IMR-90 (cell line): ENCODE measurements around the gene PLBD1. TPM values are rescaled to one million over a fixed set of nuclear protein-coding genes. Genes with fewer than 3 reads are reported as not detected.

Source experiments
- ATAC-seq: fragments of 200-7000 bp; cut with Tn5 transposase; 2 replicates; pipeline ENCODE4 v1.9.1; 2020; ENCODE audit warnings: low read depth, mild to moderate bottlenecking, moderate library complexity
- BruUV-seq: library from RNA; stranded (reverse); fragments of 400-500 nt; replicated peaks from 2 replicates; lab custom pipeline; 2021; lab: Mats Ljungman, UMichigan
- CTCF ChIA-PET: fragments of 300-600 bp; formaldehyde crosslinking; extraction: SDS; loops from one replicate; lab custom pipeline; 2021; ENCODE audit warnings: antibody characterized with exemption; lab: Yijun Ruan, JAX
- POLR2A ChIA-PET: fragments of 300-600 bp; sonication (Branson Sonifier 250); formaldehyde crosslinking; loops from one replicate; lab custom pipeline; 2022; ENCODE audit warnings: antibody characterized with exemption; ENCODE audit not compliant: unreplicated experiment; lab: Charles Lee
- DNase-seq: peaks from one replicate; pipeline ENCODE4 v3.0.0; 2013
- H2AFZ ChIP-seq: replicated peaks from 2 replicates; pipeline ENCODE3; 2013; ENCODE audit warnings: low read length, mild to moderate bottlenecking; ENCODE audit not compliant: poor library complexity
- H2AK5ac ChIP-seq: 2 replicates; pipeline ENCODE4 v1.6.1; 2013; ENCODE audit warnings: low read depth, low read length, inconsistent platforms
- H2AK9ac ChIP-seq: replicated peaks from 2 replicates; pipeline ENCODE3; 2013; ENCODE audit warnings: mild to moderate bottlenecking, low read depth, low read length, moderate library complexity; ENCODE audit not compliant: poor library complexity
- H2BK120ac ChIP-seq: 2 replicates; pipeline ENCODE4 v1.6.1; 2013; ENCODE audit warnings: low read depth, low read length, inconsistent platforms
- H2BK15ac ChIP-seq: 3 replicates; pipeline ENCODE4 v1.6.1; 2013; ENCODE audit warnings: low read depth, low read length, inconsistent platforms
- H2BK20ac ChIP-seq: 2 replicates; pipeline ENCODE4 v1.6.1; 2013; ENCODE audit warnings: low read depth, mild to moderate bottlenecking, inconsistent platforms, low read length, moderate library complexity
- H2BK5ac ChIP-seq: 2 replicates; pipeline ENCODE4 v1.6.1; 2013; ENCODE audit warnings: mild to moderate bottlenecking, low read depth, low read length, inconsistent platforms; ENCODE audit not compliant: poor library complexity, severe bottlenecking
- H3K14ac ChIP-seq: replicated peaks from 2 replicates; pipeline ENCODE4 v1.6.1; 2013; ENCODE audit warnings: low read depth, low read length, inconsistent platforms
- H3K18ac ChIP-seq: 2 replicates; pipeline ENCODE4 v1.6.1; 2013; ENCODE audit warnings: low read depth, low read length, control low read depth
- H3K23ac ChIP-seq: 2 replicates; pipeline ENCODE4 v1.6.1; 2013; ENCODE audit warnings: low read depth, low read length, inconsistent platforms
- H3K27ac ChIP-seq: 2 replicates; pipeline ENCODE4 v1.5.1; 2013; ENCODE audit warnings: mild to moderate bottlenecking, control low read depth, low read length; ENCODE audit not compliant: insufficient read depth
- H3K27me3 ChIP-seq: 2 replicates; pipeline ENCODE4 v1.6.1; 2013; ENCODE audit warnings: low read length; ENCODE audit not compliant: control insufficient read depth, insufficient read depth
- H3K36me3 ChIP-seq: 2 replicates; pipeline ENCODE4 v1.6.1; 2013; ENCODE audit warnings: low read length, mixed read lengths; ENCODE audit not compliant: control insufficient read depth, insufficient read depth
- H3K4ac ChIP-seq: 2 replicates; pipeline ENCODE4 v1.6.1; 2013; ENCODE audit warnings: low read depth, low read length, inconsistent platforms
- H3K4me1 ChIP-seq: 2 replicates; pipeline ENCODE4 v1.6.1; 2013; ENCODE audit warnings: low read length, mixed read lengths; ENCODE audit not compliant: control insufficient read depth, insufficient read depth
- H3K4me2 ChIP-seq: 2 replicates; pipeline ENCODE4 v1.6.1; 2013; ENCODE audit warnings: low read depth, mild to moderate bottlenecking, control low read depth, low read length, moderate library complexity
- H3K4me3 ChIP-seq: 2 replicates; pipeline ENCODE4 v1.5.1; 2013; ENCODE audit warnings: low read depth, mild to moderate bottlenecking, control low read depth, low read length, moderate library complexity; ENCODE audit not compliant: insufficient read depth
- H3K56ac ChIP-seq: 2 replicates; pipeline ENCODE4 v1.6.1; 2013; ENCODE audit warnings: low read length, inconsistent platforms; ENCODE audit not compliant: insufficient read depth; ENCODE audit errors: extremely low read depth
- H3K79me1 ChIP-seq, 2 experiments: 2 replicates each; pipeline ENCODE4 v1.6.1; 2013; ENCODE audit warnings: low read length in 2 of 2, inconsistent platforms in 1 of 2, low read depth in 1 of 2
- H3K9ac ChIP-seq: 2 replicates; pipeline ENCODE4 v1.6.1; 2013; ENCODE audit warnings: low read depth, low read length, control low read depth
- H3K9me1 ChIP-seq: 2 replicates; pipeline ENCODE4 v1.6.1; 2013; ENCODE audit warnings: low read length, inconsistent platforms; ENCODE audit not compliant: insufficient read depth
- H3K9me3 ChIP-seq: 2 replicates; pipeline ENCODE4 v1.6.1; 2013; ENCODE audit warnings: low read length; ENCODE audit not compliant: control insufficient read depth, insufficient read depth
- H4K20me1 ChIP-seq: 2 replicates; pipeline ENCODE4 v1.6.1; 2013; ENCODE audit warnings: low read length, inconsistent platforms; ENCODE audit not compliant: insufficient read depth
- H4K5ac ChIP-seq: 2 replicates; pipeline ENCODE4 v1.6.1; 2013; ENCODE audit warnings: mild to moderate bottlenecking, low read depth, low read length, control low read depth
- H4K8ac ChIP-seq, 2 experiments: 2 replicates each; pipeline ENCODE4 v1.6.1; 2013; ENCODE audit warnings: low read depth in 2 of 2, low read length in 2 of 2, control low read depth in 1 of 2, inconsistent platforms in 1 of 2
- H4K91ac ChIP-seq: 2 replicates; pipeline ENCODE4 v1.6.1; 2013; ENCODE audit warnings: low read depth, low read length, inconsistent platforms; ENCODE audit not compliant: insufficient read depth
- BHLHE40 ChIP-seq: fragments of 150-350 bp; IDR thresholded peaks from 2 replicates; pipeline ENCODE4 v1.6.1; 2016; ENCODE audit warnings: mild to moderate bottlenecking, low read depth, low read length
- CHD1 ChIP-seq: IDR thresholded peaks from 2 replicates; pipeline ENCODE4 v1.6.1; 2012; ENCODE audit warnings: low read depth, low read length, improper control_type of control experiment
- ELK1 ChIP-seq: fragments of 150-350 bp; IDR thresholded peaks from 2 replicates; pipeline ENCODE4 v1.6.1; 2016; ENCODE audit warnings: low read depth, mild to moderate bottlenecking, low read length, moderate library complexity, borderline replicate concordance
- FOS ChIP-seq: fragments of 150-350 bp; IDR thresholded peaks from 2 replicates; pipeline ENCODE4 v1.6.1; 2016; ENCODE audit warnings: low read depth, low read length
- MAFK ChIP-seq: IDR thresholded peaks from 2 replicates; pipeline ENCODE4 v1.6.1; 2012; ENCODE audit warnings: low read depth, low read length, improper control_type of control experiment
- MAZ ChIP-seq: IDR thresholded peaks from 2 replicates; pipeline ENCODE4 v1.6.1; 2012; ENCODE audit warnings: low read depth, mild to moderate bottlenecking, low read length, improper control_type of control experiment, moderate library complexity, borderline replicate concordance
- MXI1 ChIP-seq: IDR thresholded peaks from 2 replicates; pipeline ENCODE4 v1.6.1; 2012; ENCODE audit warnings: low read depth, mild to moderate bottlenecking, low read length, moderate library complexity, borderline replicate concordance
- POLR2A ChIP-seq: IDR thresholded peaks from 2 replicates; pipeline ENCODE4 v1.6.1; 2012; ENCODE audit warnings: mild to moderate bottlenecking, low read depth, low read length
- RFX5 ChIP-seq: IDR thresholded peaks from 2 replicates; pipeline ENCODE4 v1.8.0; 2012; ENCODE audit warnings: low read depth, mild to moderate bottlenecking, low read length, moderate library complexity
- SMC3 ChIP-seq: fragments of 150-350 bp; IDR thresholded peaks from 2 replicates; pipeline ENCODE4 v1.6.1; 2016; ENCODE audit warnings: low read depth, mild to moderate bottlenecking, antibody characterized with exemption, low read length, moderate library complexity
- USF2 ChIP-seq: fragments of 150-350 bp; IDR thresholded peaks from 2 replicates; pipeline ENCODE4 v1.6.1; 2017; ENCODE audit warnings: mild to moderate bottlenecking, antibody characterized with exemption, low read length, low read depth
- WGBS, 2 experiments: methylation state at CpG; one replicate each; pipeline versions ENCODE4 v1.1.5 to v1.1.7; 2013; ENCODE audit warnings: missing lambda C conversion rate in 2 of 2; ENCODE audit not compliant: insufficient read length in 1 of 2; ENCODE audit errors: extremely low coverage in 2 of 2; 5-methylcytosine and 5-hydroxymethylcytosine counted together
- dilution Hi-C: fragments of 300-500 bp; cut with HindIII; formaldehyde crosslinking; loops from one replicate; pipeline ENCODE4 v1.14.3; 2018; ENCODE audit warnings: low sequenced_read_pairs; ENCODE audit not compliant: unreplicated experiment
- in situ Hi-C: fragments of 300-500 bp; cut with MboI; formaldehyde crosslinking; loops from 3 replicates; pipeline ENCODE4 v1.14.3; 2019; ENCODE audit warnings: low sequenced_read_pairs, inconsistent platforms, mixed read lengths
- intact Hi-C: fragments of 100-400 bp; cut with micrococcal nuclease; formaldehyde crosslinking; loops from 2 replicates; pipeline ENCODE4 v1.10.0; 2022
- polyA plus RNA-seq, 3 experiments: library from polyadenylated mRNA; depleted of rRNA; stranded (reverse); fragments of >200 nt; gene quantifications; 2 replicates each; pipeline ENCODE4 v1.2.3, GENCODE V29; 2012; ENCODE audit warnings: low replicate concordance in 1 of 3
- total RNA-seq: library from RNA; depleted of rRNA; stranded (reverse); fragments of >200 nt; gene quantifications from 2 replicates; pipeline ENCODE4 v1.2.3, GENCODE V29; 2012

PLBD1 gene
- total and polyA plus RNA-seq, 2 of the 4 experiments (the other 2 are of a cell fraction) = under 0.01 TPM; not detected in 1

GRCh38 chr12:14562279-14562678, 5.4 kb downstream of the PLBD1 start:
- no peak for ATAC-seq
- no peaks in the 10 kb centered on the region for H4K20me1 ChIP-seq

More at GRCh38 chr12:14562279-14562678, 5.4 kb downstream of the PLBD1 start:
- H3K23ac ChIP-seq = no peak overlapping the region
- H3K9me3 ChIP-seq = no peaks in the 10 kb centered on the region
- no peaks in the 10 kb centered on the region for H3K36me3 ChIP-seq
- H3K4ac ChIP-seq = no peak overlapping the region
- no peak overlapping the region for H2BK120ac ChIP-seq
- H3K9ac ChIP-seq = no peak overlapping the region
- H2BK15ac ChIP-seq = no peak overlapping the region
- TF ChIP-seq MAZ (no peak), MXI1 (no peak), USF2 (no peak), CHD1 (no peak), BHLHE40 (no peak), RFX5 (no peak), FOS (no peak), POLR2A (no peak), ELK1 (no peak), MAFK (no peak), SMC3 (no peak)
- no peak overlapping the region for H4K5ac ChIP-seq
- H4K91ac ChIP-seq = no peak overlapping the region
- dilution Hi-C loops = no loop called here
- H3K14ac ChIP-seq = no peak overlapping the region
- DNase-seq = no peak
- H2BK5ac ChIP-seq = no peak overlapping the region
- no peak overlapping the region for H3K56ac ChIP-seq
- H3K18ac ChIP-seq = no peak overlapping the region
- CTCF ChIA-PET = interaction anchor here (0.7 kb wide), 2 partner anchors 9 to 358 kb away, joined by 3 to 4 read pairs; no protein-coding TSS in a partner anchor
- H3K4me3 ChIP-seq = no peak overlapping the region
- H3K4me2 ChIP-seq = no peak overlapping the region
- H3K27me3 ChIP-seq = no peaks in the 10 kb centered on the region; the same call in 1 of the 2 replicates
- H4K8ac ChIP-seq = no peak overlapping the region
- H3K4me1 ChIP-seq = no peaks in the 10 kb centered on the region
- no peak overlapping the region for H2AFZ ChIP-seq
- H3K27ac ChIP-seq = no peak overlapping the region
- H3K79me1 ChIP-seq = no peaks in the 10 kb centered on the region
- no TSS peak for BruUV-seq
- WGBS, 2 experiments = no CpG with 5 or more reads among the region's 6 CpGs
- in situ Hi-C loops = no loop called here
- H3K9me1 ChIP-seq = no peaks in the 10 kb centered on the region
- no peak overlapping the region for H2BK20ac ChIP-seq
- no peak overlapping the region for H2AK5ac ChIP-seq
- no peak overlapping the region for H2AK9ac ChIP-seq
- POLR2A ChIA-PET = interaction anchor here (0.5 kb wide), 1 partner anchor 40 kb away, joined by 6 read pairs; no protein-coding TSS in a partner anchor
- intact Hi-C loops = no loop called here
